Right atrium auricular region (tissue), 2 donors: ENCODE results near the gene RNF141. TPM values are rescaled to one million over a fixed set of nuclear protein-coding genes. Genes with fewer than 3 reads are reported as not detected.

Experiments used
- DNase-seq: peaks from one replicate; pipeline ENCODE4 v3.0.0-alpha.2; 2019; ENCODE audit warnings: low spot score
- H3K27ac ChIP-seq, 2 donors: fragments of 200-600 bp; sonication (generic); 1 replicate in 1 of 2; 2 replicates in 1 of 2; pipeline ENCODE4 v1.5.1; 2016 to 2019
- H3K27me3 ChIP-seq, 2 donors: fragments of 200-600 bp; sonication (generic); one replicate each; pipeline versions ENCODE4 v1.5.1 to v1.6.0; 2017 to 2019
- H3K36me3 ChIP-seq: fragments of 200-600 bp; sonication (generic); one replicate; pipeline ENCODE4 v1.5.1; 2016
- H3K4me1 ChIP-seq, 2 donors: fragments of 200-600 bp; sonication (generic); one replicate each; pipeline versions ENCODE4 v1.5.1 to v1.6.0; 2017 to 2019
- H3K4me3 ChIP-seq, 2 donors: fragments of 200-600 bp; sonication (generic); 1 replicate in 1 of 2; 2 replicates in 1 of 2; pipeline ENCODE4 v1.5.1; 2017 to 2019; ENCODE audit warnings: mild to moderate bottlenecking in 1 of 2, moderate library complexity in 1 of 2
- H3K9me3 ChIP-seq, 2 donors: fragments of 200-600 bp; sonication (generic); one replicate each; pipeline ENCODE4 v1.5.1; 2019
- total RNA-seq, 2 donors: library from RNA; depleted of rRNA; stranded (reverse); fragments of >200 nt; gene quantifications; one replicate each; pipeline ENCODE4 v1.1.0, GENCODE V29; 2016
- TF ChIP-seq, protein P1 (sequence below), 2 donors: fragments of 200-600 bp; sonication (generic); IDR thresholded peaks; one replicate each; pipeline ENCODE4 v1.5.1; 2019; ENCODE audit warnings: antibody characterized with exemption in 2 of 2

RNF141 gene
- total RNA-seq, 2 donors from 2014 or later = 22.9 to 29.8 TPM

DNA sequence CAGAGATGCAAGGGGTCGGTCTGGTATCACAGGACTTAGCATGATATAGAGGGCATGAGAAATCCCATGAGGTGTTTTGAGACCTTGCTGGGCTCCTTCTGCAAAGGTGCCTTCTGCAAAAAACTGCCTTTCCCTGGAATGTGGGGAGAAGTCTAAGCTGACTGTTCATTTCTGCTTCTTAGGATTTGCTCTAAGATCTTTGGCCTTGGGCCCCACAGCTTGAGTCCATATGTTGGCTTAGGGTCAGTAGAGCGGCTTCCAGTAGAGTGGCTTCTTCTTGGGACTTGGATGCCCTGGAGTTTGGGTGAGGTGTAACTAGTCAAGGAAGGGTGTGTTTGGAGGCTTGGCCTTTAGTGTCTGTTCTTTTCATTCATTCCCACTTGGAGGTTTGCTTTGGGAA lies 48.9 kb downstream of the RNF141 start:
- H3K27me3 ChIP-seq = no peaks in the 10 kb centered on the region
- no peak overlapping the region for H3K4me3 ChIP-seq
- H3K9me3 ChIP-seq = no peaks in the 10 kb centered on the region
- no peak for DNase-seq
- TF ChIP-seq, protein P1, sequence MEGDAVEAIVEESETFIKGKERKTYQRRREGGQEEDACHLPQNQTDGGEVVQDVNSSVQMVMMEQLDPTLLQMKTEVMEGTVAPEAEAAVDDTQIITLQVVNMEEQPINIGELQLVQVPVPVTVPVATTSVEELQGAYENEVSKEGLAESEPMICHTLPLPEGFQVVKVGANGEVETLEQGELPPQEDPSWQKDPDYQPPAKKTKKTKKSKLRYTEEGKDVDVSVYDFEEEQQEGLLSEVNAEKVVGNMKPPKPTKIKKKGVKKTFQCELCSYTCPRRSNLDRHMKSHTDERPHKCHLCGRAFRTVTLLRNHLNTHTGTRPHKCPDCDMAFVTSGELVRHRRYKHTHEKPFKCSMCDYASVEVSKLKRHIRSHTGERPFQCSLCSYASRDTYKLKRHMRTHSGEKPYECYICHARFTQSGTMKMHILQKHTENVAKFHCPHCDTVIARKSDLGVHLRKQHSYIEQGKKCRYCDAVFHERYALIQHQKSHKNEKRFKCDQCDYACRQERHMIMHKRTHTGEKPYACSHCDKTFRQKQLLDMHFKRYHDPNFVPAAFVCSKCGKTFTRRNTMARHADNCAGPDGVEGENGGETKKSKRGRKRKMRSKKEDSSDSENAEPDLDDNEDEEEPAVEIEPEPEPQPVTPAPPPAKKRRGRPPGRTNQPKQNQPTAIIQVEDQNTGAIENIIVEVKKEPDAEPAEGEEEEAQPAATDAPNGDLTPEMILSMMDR (IDR thresholded peaks at IDR 0.05) = no peak
- no peaks in the 10 kb centered on the region for H3K36me3 ChIP-seq
- no peak overlapping the region for H3K27ac ChIP-seq
- H3K4me1 ChIP-seq = peaks cover 0 to 14% of the 10 kb centered on the region in 2 donors

- no peaks in the 10 kb centered on the region for H3K36me3 ChIP-seq
- no peak overlapping the region for H3K4me3 ChIP-seq
- DNase-seq = peak; percentile 94
Measured at GRCh38 chr11:10490398-10491241, 50.4 kb downstream of the RNF141 start.

DNA sequence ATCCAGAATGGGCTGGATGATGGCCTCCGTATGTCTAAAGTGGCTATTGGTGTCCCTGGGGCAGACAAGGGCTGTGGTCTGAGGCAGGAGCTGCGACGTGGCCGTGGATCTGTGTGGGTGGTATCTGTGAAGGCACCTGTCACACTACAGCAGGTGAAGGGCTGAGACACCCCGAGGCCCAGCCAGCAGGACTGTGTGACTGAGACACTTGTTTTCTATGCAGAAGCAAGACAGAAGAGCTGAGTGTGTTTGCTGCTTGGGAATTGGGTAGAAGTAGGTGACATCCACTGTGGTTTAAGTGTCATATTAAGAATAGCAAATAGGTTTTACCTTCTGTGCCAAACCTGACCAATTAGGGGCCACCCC lies 51.0 kb downstream of the RNF141 start:
- TF ChIP-seq, protein P1 (IDR thresholded peaks at IDR 0.05) = no peak
- Histone ChIP-seq H3K4me3 (no peak overlapping the region), H3K9me3 (no peaks in the 10 kb centered on the region), H3K36me3 (no peaks in the 10 kb centered on the region), H3K27me3 (no peaks in the 10 kb centered on the region), H3K27ac (peak overlapping the region; percentile 69 to 71), H3K4me1 (peaks cover 0 to 14% of the 10 kb centered on the region in 2 donors)
- DNase-seq = peak; percentile 51

More at GRCh38 chr11:10490398-10491241, 50.4 kb downstream of the RNF141 start:
- Histone ChIP-seq H3K9me3 (no peaks in the 10 kb centered on the region), H3K27ac (peak overlapping the region; percentile 69 to 71), H3K27me3 (no peaks in the 10 kb centered on the region), H3K4me1 (peaks cover 0 to 14% of the 10 kb centered on the region in 2 donors)
- TF ChIP-seq, protein P1 (IDR thresholded peaks at IDR 0.05) = no peak

DNA sequence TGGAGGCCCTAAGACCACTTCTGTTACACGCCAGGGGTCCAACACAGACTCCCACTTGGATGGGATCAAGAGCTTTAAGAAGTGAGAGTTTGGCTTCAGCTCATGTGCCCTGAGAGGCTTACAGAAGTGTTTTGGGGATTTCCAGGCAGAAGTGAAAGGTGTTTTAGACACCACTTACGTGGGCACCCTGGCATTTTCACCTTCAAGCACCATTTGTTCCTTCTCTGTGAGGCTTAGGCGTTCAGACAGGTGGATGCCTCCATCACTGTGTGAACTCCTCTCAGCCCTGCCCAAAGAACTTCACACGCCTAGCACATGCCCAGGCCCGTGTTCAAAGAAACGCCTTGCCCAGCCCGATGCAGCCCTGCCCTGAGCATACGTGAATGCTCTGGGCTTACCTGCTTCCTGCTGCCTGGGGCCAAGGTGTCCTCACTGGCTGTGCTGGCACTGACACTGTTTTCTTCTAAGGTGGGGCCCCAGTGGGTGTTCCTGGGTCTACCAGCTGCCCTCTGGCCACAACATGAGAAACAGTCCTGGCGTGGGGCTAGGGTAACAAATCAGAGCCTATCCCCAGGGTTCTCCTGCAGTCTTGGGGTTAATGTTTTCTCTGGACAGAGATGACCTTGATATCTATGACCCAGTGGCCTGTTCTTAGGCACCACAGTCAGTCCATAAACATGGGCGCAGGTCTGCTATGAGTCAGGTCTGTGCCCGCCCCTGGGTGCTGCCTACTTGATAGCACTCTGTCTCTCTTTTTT lies 51.9 kb downstream of the RNF141 start:
- H3K4me1 ChIP-seq = peaks cover 0 to 14% of the 10 kb centered on the region in 2 donors
- H3K9me3 ChIP-seq = no peaks in the 10 kb centered on the region
- H3K36me3 ChIP-seq = no peaks in the 10 kb centered on the region
- TF ChIP-seq, protein P1 (IDR thresholded peaks at IDR 0.05) = no peak
- no peaks in the 10 kb centered on the region for H3K27me3 ChIP-seq
- H3K4me3 ChIP-seq = no peak overlapping the region
- DNase-seq = peak; percentile 51
- H3K27ac ChIP-seq = no peak overlapping the region

DNA sequence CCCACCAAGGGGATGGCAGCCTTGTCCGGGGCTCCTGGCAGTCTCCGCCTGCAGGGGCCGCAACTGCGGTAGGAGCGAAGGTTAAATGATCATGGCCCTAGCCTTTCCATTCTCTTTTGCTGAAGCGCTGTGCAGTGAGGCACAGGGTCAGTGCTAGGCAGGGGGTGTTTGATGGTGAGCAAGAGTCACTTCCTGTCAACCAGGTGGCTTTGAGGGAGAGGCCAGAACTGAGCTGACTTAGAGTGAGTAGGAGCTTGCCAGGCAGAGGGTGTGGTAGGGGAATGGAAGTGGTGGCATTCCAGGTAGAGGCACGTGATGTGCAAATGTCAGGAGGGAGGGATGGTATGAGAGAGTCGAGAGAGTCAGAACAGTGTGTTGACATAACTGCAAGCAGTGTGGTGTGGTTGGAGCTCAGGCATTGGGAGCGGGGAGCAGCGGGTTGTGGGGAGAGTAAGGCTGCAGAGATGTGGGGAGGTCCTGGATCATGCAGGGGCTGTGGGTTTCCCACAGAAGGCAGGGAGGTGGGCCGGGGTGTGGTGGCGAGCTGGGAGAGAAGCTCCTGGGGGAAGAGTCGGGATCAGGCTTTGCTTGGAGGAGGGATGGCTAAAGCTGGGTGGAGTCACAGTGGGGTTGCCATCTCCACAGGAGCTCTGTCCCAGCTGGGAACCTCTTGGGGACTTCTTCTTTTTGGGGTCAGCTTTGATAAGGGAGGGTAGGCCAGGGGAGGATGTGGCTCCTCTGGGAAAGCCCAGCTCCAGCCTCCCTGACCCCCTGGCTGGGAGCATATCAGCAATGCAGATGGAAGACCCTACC lies 52.7 kb downstream of the RNF141 start:
- H3K9me3 ChIP-seq = no peaks in the 10 kb centered on the region
- DNase-seq = peak; percentile 36
- H3K4me3 ChIP-seq = no peak overlapping the region
- no peaks in the 10 kb centered on the region for H3K36me3 ChIP-seq
- no peak overlapping the region for H3K27ac ChIP-seq
- H3K4me1 ChIP-seq = peaks cover 0 to 14% of the 10 kb centered on the region in 2 donors
- TF ChIP-seq, protein P1 (IDR thresholded peaks at IDR 0.05) = no peak
- no peaks in the 10 kb centered on the region for H3K27me3 ChIP-seq
